GM19193 (cell line): ENCODE data around the gene METTL26.

Experiments used
- POLR2A ChIP-seq: IDR thresholded peaks from 4 replicates; pipeline ENCODE4 v1.6.1; 2011; ENCODE audit not compliant: insufficient read depth, insufficient read length; ENCODE audit errors: extremely low read depth

The METTL26 gene

GRCh38 chr16:652454-653305 is 16.6 kb upstream of the METTL26 start:
- TF ChIP-seq POLR2A = no peak

- TF ChIP-seq POLR2A = no peak
These were observed 15.7 kb upstream of the METTL26 start for GRCh38 chr16:651844-652243.

DNA sequence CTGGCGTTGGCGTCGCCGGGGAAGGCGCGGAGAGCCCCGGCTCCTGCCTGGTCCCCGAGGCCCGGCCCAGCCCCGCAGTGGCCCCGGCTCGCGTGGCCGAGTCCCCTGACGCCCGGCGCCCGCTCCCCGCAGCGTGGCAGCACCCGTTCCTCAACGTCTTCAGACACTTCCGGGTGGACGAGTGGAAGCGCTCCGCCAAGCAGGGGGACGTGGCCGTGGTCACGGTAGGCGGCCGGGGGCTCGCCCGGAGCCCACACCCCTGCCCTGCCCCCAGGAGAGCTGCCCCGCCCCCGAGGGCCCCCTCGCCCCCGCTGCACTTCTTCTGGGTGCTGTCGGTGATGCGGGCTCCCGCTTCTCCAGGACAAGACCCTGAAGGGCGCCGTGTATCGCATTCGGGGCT is 13.5 kb upstream of the METTL26 start:
- no peak for TF ChIP-seq POLR2A

DNA sequence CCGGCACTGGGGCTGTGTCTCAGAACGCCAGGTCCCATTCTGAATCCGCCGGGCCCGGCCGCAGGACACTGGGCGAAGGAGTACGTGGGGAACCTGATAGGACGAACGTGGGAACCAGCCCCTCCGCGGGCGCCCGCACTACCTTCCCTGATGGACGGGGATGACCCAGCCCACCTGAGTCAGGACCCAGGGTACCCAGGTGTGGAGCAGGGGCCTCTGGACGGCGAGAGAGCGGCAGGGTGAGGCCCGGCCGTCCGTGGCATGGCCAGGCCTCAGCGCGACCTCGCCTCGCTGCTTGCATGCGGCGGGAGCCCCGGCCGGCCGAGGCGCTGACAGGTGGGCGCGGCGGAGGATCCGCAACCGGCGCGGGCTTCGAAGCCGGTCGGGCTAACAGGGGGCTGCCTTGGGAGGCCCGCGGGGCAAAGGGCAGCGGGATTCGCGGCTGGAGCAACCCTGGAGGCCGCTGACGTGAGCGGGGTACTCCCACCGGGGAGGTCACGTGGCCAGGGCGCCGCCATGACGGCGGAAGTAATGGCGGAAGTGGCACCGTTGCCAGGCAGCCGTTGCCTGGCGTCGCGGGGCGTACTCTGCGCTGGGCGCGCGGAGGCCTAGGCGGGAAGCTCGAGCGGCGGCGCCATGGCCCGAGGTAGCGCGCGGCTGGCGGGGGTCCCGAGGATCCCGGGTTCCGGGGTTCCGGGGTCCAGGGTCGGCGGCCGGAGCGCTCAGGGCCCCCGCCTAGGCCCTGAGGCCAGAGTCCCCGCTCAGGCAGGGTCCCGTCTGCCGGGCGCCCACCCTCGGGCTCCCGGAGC is 12.9 kb upstream of the METTL26 start, which contains the start of gene WDR90:
WDR90 (plus strand) TSS at position 585 of the 809 bp plus-strand sequence; CDS start at position 637, 52 bp downstream.
- TF ChIP-seq POLR2A = peak; percentile 47

GRCh38 chr16:648071-648780 is 12.1 kb upstream of the METTL26 start:
- TF ChIP-seq POLR2A = no peak

- no peak for TF ChIP-seq POLR2A
These were observed 11.2 kb upstream of the METTL26 start for GRCh38 chr16:647173-647902.

- no peak for TF ChIP-seq POLR2A
These were observed 10.6 kb upstream of the METTL26 start for GRCh38 chr16:646679-647172.

DNA sequence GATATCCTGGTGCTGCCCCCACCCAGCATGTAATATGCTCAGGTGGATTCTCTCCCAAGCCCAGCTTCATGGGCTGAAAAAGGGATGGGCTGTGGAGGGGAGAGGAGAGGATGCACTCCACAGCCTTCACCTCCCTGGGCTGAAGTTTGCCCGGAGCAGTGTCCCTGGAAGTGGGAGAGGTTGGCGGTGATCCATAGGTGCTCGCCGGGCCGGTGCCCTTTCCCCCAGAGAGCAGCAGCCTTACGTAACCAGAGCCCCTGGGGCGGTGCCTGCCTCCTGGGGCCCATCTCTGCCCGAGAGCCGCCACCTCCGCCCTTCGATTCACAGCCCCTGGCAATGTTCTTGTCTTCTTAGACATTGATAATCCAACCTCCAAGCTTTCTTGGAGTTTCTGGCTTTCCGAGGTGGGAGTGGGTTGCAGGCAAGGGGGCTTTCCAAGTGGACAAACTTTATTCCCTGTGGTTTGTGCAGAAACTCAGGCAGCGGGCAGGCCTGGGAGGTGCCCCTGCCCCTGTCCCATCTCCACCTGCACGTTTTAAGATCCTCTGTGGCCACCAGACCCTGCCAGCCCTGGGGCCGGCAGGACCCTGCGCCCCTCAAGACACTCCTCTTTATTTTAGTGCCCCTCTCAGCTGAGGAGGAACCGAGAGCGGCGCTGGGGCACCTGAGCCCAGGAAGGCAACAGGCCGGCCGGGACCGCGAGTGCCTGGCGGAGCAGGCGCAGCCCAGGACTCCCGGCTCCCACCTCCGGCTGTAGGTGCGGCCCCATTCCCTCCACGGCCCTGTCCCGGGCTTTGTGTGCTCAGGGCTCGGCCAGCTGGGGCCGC is 10.0 kb upstream of the METTL26 start:
- no peak for TF ChIP-seq POLR2A

- no peak for TF ChIP-seq POLR2A
These were observed 8.5 kb upstream of the METTL26 start for GRCh38 chr16:644556-644955.

- TF ChIP-seq POLR2A = no peak
These were observed 6.9 kb upstream of the METTL26 start for GRCh38 chr16:643050-643368.

DNA sequence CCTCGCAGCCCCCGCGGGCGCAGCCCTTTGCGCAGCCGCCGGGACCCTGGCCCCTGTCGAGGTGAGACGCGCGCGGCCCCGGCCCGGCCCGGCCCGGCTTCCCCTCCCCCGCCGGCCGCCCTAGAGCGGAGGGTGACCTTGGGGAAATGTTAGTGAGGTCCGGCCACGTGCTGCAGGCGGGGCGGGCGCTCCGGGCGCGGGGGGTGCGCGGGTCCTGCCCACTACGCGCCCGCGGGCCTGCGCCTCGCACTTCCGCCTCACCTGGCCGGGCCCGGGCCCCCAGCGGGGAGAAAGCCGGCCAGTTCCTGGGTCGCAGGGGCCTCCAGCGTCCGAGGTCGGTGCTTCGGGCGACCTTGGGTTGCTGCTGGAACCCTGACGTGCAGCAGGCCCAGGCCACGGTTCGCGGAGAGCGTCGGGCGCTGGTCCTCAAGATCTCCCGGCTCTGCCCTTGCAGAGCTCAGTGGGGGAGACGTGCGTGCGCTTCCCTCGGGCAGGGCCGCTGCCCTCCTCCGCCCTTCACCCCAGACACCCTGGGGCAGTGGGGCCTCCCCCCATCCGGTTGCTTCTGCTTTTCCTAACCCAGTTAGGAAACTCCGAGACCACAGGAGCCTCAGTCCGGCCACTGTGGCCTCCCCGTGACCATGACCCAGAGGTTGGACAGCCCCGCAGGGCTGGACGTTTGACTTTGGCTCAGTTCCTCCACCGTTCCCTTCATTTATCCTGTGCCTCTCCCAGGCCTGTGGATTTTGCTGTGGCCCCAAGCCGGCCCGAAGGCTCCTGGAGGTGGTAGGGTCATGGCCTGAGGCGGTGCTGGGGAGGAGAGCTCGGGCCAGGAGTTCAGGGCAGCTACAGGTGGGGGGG is 6.3 kb upstream of the METTL26 start:
- TF ChIP-seq POLR2A = peak; percentile 22

- peak; percentile 66 for TF ChIP-seq POLR2A
These were observed 5.5 kb upstream of the METTL26 start, which contains the start of gene MCRIP2 for GRCh38 chr16:641326-642188. Gene MCRIP2 (plus strand): TSS chr16:641828. CDS start chr16:641992, 164 bp downstream.

GRCh38 chr16:640614-641013 is 4.5 kb upstream of the METTL26 start:
- no peak for TF ChIP-seq POLR2A
